Prostate gland (tissue), 2 donors: ENCODE data around the gene PPFIA2. TPM values are rescaled to one million over a fixed set of nuclear protein-coding genes. Genes with fewer than 3 reads are reported as not detected.

ENCODE experiments used
- DNase-seq: peaks from one replicate; pipeline ENCODE4 v3.0.0-alpha.2; 2019; ENCODE audit warnings: low spot score
- H3K27ac ChIP-seq, 2 donors: fragments of 200-600 bp; sonication (generic); 2 replicates each; pipeline ENCODE4 v1.5.1; 2017 to 2019
- H3K27me3 ChIP-seq: fragments of 200-600 bp; sonication (generic); replicated peaks from 2 replicates; pipeline ENCODE4 v1.5.1; 2019; ENCODE audit not compliant: insufficient read depth
- H3K36me3 ChIP-seq, 2 donors: fragments of 200-600 bp; sonication (generic); 1 replicate in 1 of 2; 2 replicates in 1 of 2; pipeline versions ENCODE4 v1.5.1 to v1.8.1; 2017 to 2019
- H3K4me1 ChIP-seq: fragments of 200-600 bp; sonication (generic); replicated peaks from 2 replicates; pipeline ENCODE4 v1.5.1; 2019
- H3K4me3 ChIP-seq, 2 donors: fragments of 200-600 bp; sonication (generic); 2 replicates each; pipeline ENCODE4 v1.5.1; 2017 to 2019
- H3K9me3 ChIP-seq: fragments of 200-600 bp; sonication (generic); 2 replicates; pipeline ENCODE4 v1.5.1; 2017
- CTCF ChIP-seq, 4 experiments: fragments of 200-600 bp in 2 of 4; fragments of 450-650 bp in 2 of 4; sonication (generic) in 2 of 4; IDR thresholded peaks; 1 replicate in 3 of 4; 2 replicates in 1 of 4; pipeline ENCODE4 v1.5.1; 2016 to 2019; ENCODE audit warnings: antibody characterized with exemption in 4 of 4, mild to moderate bottlenecking in 2 of 4, moderate library complexity in 2 of 4
- POLR2A ChIP-seq: fragments of 450-650 bp; IDR thresholded peaks from one replicate; pipeline ENCODE4 v1.6.1; 2016; ENCODE audit warnings: antibody characterized with exemption, mild to moderate bottlenecking
- POLR2AphosphoS5 ChIP-seq: sonication (generic); formaldehyde crosslinking; IDR thresholded peaks from one replicate; pipeline ENCODE4 v1.6.1; 2017; ENCODE audit warnings: antibody characterized with exemption
- WGBS: methylation state at CpG from one replicate; pipeline ENCODE4 v1.1.5; 2018; 5-methylcytosine and 5-hydroxymethylcytosine counted together
- intact Hi-C: fragments of 100-400 bp; cut with DNase I; formaldehyde crosslinking; loops from one replicate; pipeline ENCODE4 v1.14.2; 2022
- total RNA-seq, 2 donors: library from RNA; depleted of rRNA; stranded (reverse); fragments of >200 nt; gene quantifications; one replicate each; pipeline ENCODE4 v1.1.0, GENCODE V29; 2016

The PPFIA2 gene
- total RNA-seq, 2 donors from 2014 or later: 7.3 to 22.9 TPM

GRCh38 chr12:81347404-81347803 lies 411.7 kb downstream of the PPFIA2 start:
- intact Hi-C loops: no loop called here
- no peak overlapping the region for H3K4me3 ChIP-seq
- H3K27ac ChIP-seq: no peak overlapping the region
- no peak for DNase-seq
- no peak for TF ChIP-seq POLR2A
- TF ChIP-seq POLR2AphosphoS5: no peak
- no peak for TF ChIP-seq CTCF (IDR thresholded peaks at IDR 0.05)
- H3K27me3 ChIP-seq: no peaks in the 10 kb centered on the region
- WGBS: 81% methylated on average over 5 of the region's 5 CpGs
- H3K4me1 ChIP-seq: no peaks in the 10 kb centered on the region
- no peaks in the 10 kb centered on the region for H3K9me3 ChIP-seq
- no peaks in the 10 kb centered on the region for H3K36me3 ChIP-seq

- Histone ChIP-seq H3K4me1 (no peaks in the 10 kb centered on the region), H3K4me3 (no peak overlapping the region), H3K36me3 (no peaks in the 10 kb centered on the region), H3K9me3 (no peaks in the 10 kb centered on the region), H3K27me3 (no peaks in the 10 kb centered on the region), H3K27ac (no peak overlapping the region)
- DNase-seq: no peak
- WGBS: 75% methylated on average over 5 of the region's 5 CpGs
- intact Hi-C loops: no loop called here
- TF ChIP-seq CTCF (IDR thresholded peaks at IDR 0.05) (no peak), POLR2A (no peak), POLR2AphosphoS5 (no peak)
Measured at GRCh38 chr12:81340910-81341309, 418.2 kb downstream of the PPFIA2 start.

- no peaks in the 10 kb centered on the region for H3K27me3 ChIP-seq
- intact Hi-C loops: no loop called here
- no peaks in the 10 kb centered on the region for H3K4me1 ChIP-seq
- no peak for DNase-seq
- H3K4me3 ChIP-seq: no peak overlapping the region
- no peaks in the 10 kb centered on the region for H3K9me3 ChIP-seq
- no peak for TF ChIP-seq POLR2A
- no peak for TF ChIP-seq CTCF (IDR thresholded peaks at IDR 0.05)
- no peak for TF ChIP-seq POLR2AphosphoS5
- WGBS: 64% methylated on average over 4 of the region's 4 CpGs
- H3K36me3 ChIP-seq: no peaks in the 10 kb centered on the region
- H3K27ac ChIP-seq: no peak overlapping the region
Measured at GRCh38 chr12:81339071-81339470, 420.1 kb downstream of the PPFIA2 start.

GRCh38 chr12:81337886-81338285 lies 421.3 kb downstream of the PPFIA2 start:
- Histone ChIP-seq H3K9me3 (no peaks in the 10 kb centered on the region), H3K27ac (no peak overlapping the region), H3K4me3 (no peak overlapping the region), H3K27me3 (no peaks in the 10 kb centered on the region), H3K4me1 (no peaks in the 10 kb centered on the region), H3K36me3 (no peaks in the 10 kb centered on the region)
- TF ChIP-seq POLR2AphosphoS5 (no peak), CTCF (IDR thresholded peaks at IDR 0.05) (no peak), POLR2A (no peak)
- DNase-seq: no peak
- intact Hi-C loops: no loop called here
- 93% methylated on average over 2 of the region's 2 CpGs for WGBS

GRCh38 chr12:81333812-81334211 lies 425.3 kb downstream of the PPFIA2 start:
- intact Hi-C loops: no loop called here
- Histone ChIP-seq H3K4me3 (no peak overlapping the region), H3K27ac (no peak overlapping the region), H3K4me1 (no peaks in the 10 kb centered on the region), H3K27me3 (no peaks in the 10 kb centered on the region), H3K9me3 (no peaks in the 10 kb centered on the region), H3K36me3 (no peaks in the 10 kb centered on the region)
- 73% methylated on average over 2 of the region's 2 CpGs for WGBS
- DNase-seq: no peak
- TF ChIP-seq CTCF (IDR thresholded peaks at IDR 0.05) (no peak), POLR2AphosphoS5 (no peak), POLR2A (no peak)
